ENCODE data around the gene NUP214.

DNA sequence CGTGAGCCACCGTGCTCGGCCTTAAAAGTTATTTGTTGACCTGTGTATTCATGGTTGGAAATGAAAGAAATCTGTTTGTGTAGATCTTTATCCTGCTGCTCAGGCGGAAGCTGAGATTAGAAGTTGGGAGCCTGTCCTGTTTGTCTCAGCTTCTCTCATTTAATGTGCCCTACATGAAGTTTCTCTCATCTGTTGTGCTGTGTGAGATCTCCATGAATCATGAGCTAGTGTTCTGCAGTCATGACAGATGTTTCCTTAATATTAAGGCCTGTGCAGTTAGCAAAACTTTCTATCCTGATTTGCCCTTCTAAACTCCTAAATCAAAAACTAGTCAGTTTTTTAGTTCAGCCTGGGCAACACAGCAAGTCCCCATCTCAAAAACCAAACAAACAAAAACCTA lies 91.4 kb downstream of the NUP214 start:
- TF ChIP-seq CTCF (IDR thresholded peaks at IDR 0.05) (no peak), ZFX (IDR thresholded peaks at IDR 0.05; ENCODE audit: borderline replicate concordance) (no peak)
